SIG-M5 treated with dmso at 0.1 percent for 504 hours (cell line): Measurements from ENCODE around the gene ABTB2.
"Not testable (repeated sequence)": the region's sequence is repeated elsewhere in the genome, so short reads cannot be mapped to it uniquely, and the experiment has no call there.

Experiments
- DNase-seq: peaks from one replicate; lab custom pipeline; 2025; ENCODE audit not compliant: unreplicated experiment; lab: John Stamatoyannopoulos, UW

Gene ABTB2

DNA sequence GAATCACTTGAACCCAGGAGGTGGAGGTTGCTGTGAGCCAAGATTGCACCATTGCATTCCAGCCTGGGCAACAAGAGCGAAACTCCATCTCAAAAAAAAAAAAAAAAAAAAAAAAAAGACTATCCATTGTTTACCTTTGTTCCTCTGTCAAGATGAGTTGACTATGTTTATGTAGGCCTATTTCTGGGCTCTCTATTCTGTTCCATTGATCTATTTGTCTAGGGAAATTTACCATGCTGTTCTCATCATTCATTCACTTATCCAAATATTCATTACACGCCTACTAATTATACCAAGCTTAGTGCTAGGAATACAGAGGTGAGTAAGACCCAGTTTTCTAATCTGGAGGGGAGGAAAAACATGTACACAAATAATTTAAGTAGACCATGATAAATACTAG is 139.1 kb downstream of the ABTB2 start:
- not testable (repeated sequence) for DNase-seq

DNA sequence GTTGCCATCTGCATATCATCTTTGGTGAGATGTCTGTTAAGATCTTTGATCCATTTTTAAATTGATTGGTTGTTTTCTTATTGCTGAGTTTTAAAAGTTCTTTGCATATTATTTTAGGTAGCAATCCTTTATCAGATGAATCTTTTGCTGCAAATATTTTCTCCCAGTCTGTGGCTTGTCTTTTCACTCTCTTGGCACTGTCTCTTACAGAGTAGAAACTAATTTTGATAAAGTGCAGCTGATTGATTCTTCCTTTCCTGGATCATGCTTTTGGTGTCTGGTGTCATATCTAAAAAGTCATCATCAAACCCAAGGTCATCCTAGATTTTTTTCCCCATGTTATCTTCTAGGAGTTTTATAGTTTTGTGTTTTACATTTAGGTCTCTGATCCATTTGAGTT is 139.7 kb downstream of the ABTB2 start:
- DNase-seq: no peak

DNA sequence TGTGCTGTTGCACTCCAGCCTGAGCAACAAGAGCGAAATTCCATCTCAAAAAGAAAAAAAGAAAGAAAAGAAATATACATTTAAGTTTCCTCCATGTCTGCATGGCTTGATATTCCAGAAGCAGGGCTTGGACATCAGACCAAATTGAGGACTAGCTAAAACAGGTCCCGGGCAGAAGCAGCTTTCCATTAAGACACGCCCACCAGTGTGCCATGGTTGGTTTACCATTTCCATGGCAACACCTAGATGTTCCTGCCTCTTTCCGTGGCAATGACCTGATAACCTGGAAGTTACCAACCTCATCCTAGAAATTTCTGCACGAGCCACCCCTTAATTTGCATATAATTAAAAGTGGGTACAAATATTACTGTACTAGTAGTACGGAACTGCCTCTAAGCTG is 141.1 kb downstream of the ABTB2 start:
- DNase-seq: no peak

DNA sequence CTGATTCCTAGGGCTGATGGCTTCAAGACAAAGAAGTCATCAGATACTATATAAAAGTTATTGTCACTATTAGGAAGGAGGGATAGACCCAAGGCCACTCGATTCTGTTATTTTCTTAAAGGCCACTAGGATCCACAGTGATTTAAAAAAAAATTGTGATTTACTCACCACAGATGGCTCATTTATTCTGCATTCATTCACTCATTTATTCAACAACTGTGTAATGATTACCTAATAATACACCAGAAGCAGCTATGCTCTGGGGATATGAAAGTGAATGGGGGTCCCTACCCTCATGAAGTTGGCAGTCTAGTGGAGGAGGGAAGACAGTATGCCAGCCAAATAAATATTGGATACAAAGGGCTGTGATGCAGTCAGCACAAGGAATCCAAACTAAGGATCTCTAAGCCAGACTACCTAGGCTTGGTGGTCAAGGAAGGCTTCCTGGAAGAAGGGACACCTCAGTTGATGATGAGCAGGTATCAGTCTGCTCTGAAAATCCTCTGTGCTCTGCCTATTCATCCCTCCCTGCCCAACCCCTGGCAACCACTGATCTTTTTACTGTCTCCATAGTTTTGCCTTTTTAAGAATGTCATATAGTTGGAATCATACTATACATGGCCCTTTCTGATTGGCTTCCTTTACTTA is 141.9 kb downstream of the ABTB2 start:
- DNase-seq: no peak

DNA sequence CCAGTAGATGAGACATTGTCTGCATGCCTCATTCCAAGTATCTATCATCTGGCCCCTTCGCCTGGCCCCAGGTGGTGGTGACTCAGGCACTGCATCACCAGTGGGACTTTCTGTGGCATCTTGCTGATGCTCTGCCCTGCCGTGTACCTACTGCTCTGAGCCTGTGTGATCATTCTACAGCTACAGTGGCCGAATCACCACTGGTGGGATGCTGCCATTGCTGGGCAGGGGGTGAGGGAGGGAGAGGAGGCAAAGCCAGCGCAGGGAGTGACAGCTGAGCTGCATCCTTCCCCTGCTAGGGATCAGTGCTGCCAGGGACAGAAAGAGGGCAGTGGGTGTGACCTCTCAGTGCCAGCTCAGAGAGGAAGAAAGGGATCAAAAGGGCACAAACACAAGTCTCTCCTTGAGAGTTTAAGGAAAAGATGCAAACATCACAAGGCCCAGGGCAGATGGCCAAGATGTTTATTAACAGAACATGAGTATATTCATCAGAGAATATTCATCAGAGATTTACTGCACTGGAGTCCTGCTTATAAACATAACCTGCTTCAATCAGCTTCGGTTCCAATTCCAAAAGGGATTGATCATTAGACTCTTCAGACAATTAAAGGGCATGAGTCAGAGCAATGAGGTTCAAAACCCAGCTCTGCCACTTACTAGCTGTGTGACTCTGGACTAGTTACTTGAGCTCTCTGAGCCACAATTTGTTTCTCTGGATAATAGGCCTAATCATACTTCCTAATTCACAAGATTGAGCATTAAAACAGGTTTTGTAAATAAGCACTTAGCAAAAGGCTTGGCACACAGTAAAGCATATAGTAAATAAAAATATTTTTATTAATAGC is 142.6 kb downstream of the ABTB2 start:
- no peak for DNase-seq

DNA sequence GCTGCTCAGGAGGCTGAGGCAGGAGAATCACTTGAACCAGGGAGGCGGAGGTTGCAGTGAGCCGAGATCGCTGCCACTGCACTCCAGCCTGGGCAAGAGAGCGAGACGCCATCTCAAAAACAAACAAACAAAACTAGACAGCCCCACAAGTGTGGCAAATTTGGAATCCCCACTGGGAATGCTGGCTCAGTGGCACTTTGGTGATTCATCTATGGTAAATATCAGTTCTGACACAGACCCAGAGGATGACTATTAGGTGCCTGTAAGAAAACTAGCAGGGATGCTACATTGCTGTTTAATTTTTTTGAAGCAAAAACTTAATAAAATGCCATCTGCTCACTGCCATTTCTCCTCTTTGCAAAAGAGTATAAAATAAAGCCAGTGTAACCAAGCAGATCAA is 144.4 kb downstream of the ABTB2 start:
- no peak for DNase-seq

DNA sequence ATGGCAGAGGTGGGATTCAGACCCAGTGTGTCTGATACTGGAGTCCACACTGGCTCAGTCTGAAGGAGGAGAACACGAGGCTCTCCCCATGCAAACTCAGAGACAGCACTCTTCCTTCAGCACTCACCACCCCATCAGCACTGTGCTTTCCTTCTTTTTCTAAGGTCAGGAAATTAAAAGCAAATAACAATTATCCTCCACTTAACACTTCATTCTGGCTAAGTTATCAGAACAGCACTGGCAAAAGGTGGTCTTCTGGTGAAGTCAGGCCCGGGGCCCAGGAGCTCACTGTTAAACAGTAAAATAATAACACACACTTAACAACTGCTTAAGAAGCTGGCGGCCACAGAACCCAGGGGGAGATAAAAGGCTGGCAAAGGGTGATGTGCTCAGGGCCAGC is 145.2 kb downstream of the ABTB2 start:
- no peak for DNase-seq

DNA sequence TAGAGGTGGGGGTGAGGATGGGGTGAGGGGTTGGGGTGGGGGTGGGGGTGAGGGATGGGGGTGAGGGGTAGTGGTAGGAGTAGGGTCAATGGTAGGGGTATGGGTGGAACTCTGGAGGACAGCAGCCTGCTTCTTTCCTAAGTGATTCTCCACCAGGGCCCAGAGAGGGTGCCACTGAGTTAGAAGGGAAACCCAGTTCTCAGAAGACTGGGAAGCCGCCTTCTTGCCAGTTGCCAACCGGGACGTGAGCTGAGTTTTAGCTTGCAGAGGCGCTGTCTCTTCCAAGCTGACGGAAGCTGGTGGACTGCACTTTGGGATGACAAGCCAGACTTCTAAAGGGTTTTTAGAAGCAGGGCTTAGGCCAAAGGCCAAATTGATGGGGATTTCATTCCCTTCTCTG is 148.0 kb downstream of the ABTB2 start:
- DNase-seq: no peak

DNA sequence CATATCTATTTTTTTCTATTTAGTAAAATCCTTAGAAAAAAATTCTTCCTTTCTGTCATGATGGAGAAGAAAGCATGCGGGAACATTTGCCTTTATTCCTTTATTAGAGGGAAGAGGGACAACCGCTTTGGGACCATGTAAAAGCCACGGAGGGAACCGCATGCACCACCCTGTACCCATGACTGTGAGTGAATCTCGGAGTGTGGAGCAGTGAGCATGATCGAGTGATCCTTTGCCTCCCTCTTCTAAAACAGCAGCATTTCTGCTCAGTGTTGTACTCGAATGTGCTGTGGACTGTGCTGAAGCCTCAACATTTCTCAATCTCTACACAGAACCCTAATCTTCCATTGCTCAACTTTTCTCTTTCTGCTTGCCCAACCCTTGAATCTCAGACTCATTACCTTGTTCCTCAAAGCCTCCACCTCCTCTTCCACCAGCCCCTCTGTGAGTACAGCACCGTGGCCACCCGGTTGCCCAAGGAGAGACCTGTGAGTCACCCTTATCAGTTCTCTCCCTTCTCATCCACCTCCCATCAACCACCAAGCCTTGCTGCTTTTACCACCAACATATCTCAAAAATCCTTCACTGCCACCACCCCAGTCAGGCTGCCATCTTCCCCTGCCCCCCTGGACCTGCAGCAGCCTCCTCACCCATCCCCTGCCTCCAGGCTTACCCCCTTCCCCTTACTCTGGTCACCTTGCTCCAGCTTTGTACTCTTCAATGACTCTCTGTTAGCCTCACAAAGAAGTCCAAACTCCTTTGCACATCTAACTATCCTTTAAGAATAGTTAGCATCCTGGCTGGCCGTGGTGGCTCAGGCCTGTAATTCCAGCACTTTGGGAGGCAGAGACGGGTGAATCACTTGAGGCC is 149.3 kb downstream of the ABTB2 start:
- peak; percentile 99 for DNase-seq

DNA sequence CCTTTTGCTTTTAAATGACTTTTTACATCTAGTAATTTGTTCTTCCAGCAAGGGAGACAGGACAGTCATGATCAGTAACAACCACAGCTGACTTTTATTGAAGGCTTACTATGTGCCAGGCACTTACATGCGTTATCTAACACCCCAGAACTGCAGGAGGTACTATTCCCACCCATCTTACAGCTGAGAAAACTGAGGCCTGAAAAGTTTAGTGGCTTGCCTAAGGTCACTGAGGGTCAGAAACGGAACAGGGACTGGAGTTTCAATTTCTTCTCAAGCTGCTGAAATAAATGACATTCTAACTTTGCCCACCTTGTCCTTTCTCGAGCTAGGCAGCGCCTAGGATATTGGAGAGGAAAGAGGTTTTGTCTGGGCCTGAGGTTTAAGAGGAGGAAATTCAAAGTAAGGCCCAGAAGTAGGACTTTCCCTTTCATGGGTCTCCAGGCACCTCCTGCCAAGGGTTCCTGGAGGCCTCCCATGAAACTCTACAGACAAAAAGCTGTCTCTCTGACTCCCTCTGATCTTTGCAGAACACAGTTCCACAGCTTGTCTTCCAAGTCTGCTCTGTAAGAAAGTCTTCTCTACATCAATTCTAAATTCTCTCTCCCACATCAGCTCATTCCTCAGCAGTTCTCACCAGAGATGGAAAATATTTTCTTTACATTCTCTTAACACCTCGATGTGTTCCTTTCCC is 150.2 kb downstream of the ABTB2 start:
- DNase-seq: no peak

DNA sequence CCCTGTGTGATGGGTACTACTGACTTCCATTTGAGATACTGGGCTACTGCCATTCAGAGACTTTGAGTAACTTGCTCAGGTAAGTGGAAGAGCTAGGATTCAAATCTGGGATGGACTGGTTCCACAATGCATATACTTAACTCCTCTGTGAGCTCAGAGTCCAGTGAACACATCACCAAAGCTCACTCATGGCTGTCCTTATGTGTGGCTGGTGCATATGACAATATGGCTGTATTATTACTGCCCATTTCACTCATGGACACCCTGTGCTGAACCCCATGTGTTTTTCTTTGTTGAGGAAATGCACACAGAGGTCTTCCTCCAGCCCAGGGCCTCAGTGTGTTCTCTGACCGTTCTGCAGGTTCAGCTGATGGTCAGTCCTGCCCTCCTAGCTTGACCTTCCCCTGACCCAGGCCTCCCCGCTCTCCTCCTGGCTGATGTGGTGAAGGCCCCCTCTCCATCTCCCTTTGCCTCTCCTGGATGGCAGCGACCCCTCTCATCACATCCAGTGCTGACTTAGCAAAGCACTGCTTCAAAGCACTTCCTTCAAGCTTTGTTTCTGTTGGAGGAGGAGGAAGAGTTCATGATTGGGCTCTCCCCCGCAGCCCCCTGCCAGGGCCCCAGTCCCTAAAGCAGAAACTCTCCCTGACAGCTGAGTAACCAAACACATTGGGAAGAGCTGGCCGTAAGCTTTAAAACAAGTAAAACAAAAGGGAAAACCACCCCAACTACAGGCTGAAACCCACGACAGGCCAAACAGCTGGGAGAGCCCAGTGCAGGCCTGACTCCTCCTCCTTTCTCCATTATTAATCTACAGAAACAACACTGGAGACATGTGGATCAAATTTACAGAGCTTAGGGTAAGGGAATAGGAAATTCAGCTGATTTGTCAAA is 151.2 kb downstream of the ABTB2 start:
- no peak for DNase-seq

DNA sequence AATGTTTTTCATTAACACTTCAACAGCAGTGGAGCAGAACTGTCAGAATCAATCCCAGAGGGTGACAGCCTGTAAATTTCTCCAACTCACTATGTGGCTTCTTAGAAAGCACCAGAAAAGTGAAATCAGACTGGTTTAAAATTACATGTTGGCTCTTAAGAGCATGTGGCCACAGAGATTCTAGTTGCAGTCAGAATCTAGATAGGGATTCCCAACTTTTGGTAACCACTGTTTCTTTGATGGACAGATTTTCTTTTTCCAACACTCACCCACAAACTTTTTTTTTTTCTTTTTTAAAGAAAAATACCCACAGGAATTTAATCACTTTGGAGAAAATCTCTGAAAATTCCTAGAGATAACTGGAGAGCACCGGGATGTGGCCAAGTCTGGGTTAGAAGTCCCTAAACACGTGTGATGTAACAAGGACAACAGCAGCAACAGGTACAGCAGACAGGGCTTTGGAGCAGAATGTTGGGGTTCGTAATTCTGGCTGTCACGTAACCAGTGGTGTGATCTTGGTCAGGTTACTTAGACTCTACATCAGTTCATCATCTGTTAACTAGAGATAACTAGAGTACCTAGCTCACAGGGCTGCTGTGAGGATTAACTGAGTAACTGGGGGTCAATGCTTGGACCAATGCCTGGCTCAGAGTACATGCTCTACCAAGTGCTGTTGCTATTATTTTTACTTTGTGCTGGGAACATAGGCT is 152.3 kb downstream of the ABTB2 start:
- DNase-seq: no peak

DNA sequence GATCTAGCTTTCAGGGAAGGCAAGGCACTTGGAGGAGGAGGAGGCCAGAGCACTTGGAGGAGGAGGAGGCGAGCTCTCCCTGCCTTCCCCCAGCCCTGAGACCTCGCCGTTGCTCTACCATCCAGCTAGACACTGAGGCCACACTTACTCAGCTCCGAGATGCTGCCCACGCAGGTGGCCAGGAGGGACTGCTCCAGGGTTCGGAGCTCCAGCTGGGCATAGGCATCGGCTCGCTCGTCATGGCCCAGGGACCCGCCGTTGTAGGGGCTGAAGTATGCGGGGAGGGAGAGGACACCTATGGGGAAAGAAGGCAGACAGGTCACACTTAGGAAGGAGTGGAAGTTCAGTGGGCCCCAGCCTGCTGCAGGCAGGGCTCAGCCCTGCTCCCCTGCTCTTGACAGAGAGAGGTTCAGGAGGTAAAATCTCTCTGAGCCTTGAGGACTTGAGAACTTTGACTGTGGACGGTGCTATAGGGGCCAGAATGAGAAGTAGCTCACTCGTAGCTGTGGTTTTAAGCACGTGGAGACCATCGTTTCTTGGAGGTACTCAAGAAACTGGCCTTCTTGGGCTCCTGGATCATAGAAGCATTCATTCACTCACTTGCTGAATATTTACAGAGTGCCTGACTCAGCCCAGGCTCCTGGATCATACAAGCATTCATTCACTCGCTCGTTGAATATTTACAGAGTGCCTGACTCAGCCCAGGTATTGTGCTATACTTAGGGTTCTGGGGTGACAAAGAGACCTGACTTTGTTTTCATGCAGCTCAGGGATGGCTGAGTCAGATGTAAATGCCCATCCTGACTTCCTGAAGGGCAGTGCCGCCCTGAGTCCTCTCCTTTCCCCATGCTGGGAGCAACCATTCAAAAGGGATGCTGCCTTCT is 153.2 kb downstream of the ABTB2 start:
- no peak for DNase-seq

DNA sequence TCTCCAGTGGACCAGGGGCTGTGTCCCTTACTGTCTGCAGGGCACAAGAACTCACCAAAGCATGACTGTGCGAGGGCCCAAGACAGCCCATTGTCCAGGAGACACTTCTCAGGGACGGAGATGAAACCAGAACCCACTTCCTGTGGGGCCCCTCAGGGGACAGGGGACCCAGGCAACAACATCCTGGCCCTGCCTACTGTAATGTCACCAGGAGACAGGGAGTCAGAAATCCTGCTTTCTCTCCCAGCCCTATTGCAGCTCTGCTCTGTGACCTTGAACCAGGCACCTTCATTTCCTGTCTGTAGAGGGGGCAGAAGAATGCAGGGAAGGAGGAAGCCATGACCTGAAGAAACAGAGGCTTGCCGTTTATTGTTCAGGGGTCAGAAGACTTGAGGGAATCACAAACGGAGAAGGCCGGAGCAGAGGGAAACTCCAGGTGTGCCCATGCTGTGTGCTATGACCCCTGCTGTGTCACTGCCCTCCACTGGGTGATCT is 154.4 kb downstream of the ABTB2 start:
- DNase-seq: no peak

DNA sequence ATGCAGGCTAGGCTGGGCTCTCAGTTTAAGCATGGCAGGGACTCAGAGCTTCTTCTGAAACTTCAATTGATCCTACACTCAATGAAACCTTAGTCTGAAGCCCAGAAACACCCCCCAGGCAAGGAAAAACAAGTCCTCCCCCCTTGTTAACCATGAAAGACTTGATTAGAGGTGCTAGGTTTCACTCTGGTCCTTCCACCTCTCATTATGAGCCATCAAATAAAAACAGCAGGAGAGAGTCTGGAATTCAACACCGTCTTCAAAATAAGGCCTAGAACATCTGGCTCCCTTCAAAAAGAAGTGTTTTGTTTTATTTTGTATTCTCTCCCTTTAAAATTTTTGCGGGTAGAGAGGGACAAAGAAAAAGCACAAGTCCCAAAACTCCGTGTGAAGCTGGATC is 156.7 kb downstream of the ABTB2 start:
- no peak for DNase-seq

DNA sequence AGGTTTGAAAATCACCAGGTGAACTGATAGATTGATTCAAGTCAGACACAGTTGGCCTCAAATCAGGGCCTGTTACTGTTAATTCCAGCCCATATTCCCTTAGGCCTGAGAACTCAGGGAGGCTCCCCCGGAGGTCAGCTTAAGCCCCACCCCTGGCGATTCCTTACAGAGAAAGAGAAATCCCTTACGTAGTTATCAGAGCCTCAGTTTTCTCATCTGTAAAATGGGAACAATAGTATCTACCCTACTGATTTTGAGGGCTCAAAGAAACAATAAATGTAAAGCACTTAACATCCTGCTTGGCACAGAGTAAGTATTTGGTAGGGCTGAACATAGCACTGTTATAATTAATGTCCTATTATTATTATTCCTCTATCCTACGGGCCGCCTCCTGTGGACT is 158.3 kb downstream of the ABTB2 start:
- no peak for DNase-seq

DNA sequence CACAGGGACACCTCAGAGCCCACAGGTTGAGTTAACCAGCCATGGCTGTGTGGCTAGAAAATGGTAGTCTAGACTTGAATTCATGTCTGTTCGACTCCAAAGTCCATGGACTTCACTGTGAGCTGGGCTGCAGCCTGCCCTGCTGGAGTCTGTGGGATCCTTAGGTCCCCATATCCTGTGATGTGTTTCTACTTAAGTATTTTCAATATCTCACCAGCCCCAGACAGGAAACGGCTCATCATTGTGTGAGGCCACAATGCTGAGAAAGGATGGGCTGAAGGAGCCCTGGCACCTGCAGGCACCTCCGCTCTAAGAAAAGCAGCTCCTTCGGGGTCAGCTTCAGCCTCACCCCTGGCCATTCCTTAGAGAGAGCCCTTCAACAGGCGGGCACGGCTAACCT is 159.3 kb downstream of the ABTB2 start:
- DNase-seq: no peak

DNA sequence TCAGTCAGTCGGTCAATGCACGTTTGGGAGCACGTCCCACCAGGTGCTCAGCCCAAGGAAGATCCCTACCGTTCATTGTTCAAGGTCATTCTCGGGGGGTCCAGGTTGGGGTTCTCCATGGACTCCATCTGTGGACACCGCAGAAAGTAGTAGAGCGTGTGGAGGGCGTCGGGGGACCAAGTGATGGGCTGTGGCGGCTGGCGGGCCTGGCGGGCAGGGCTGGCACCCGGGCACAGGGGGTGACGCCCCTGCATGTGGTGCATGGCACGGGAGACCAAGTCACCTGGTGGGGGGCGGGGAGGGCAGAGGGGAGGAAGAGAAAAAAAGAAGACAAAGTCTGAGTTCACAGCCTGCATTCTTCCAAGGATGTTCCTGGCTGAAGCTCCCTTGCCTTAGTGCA is 160.6 kb downstream of the ABTB2 start:
- DNase-seq: no peak
